ENCODE data around the gene PHACTR3. TPM values are rescaled to one million over a fixed set of nuclear protein-coding genes. Genes with fewer than 3 reads are reported as not detected.
"Not testable (repeated sequence)": the region's sequence is repeated elsewhere in the genome, so short reads cannot be mapped to it uniquely, and the experiment has no call there.

Gene PHACTR3
- total and polyA plus RNA-seq, 2 donors (not counting 1 experiment from before 2014, with no cell fraction given) = not detected

GRCh38 chr20:59850018-59850641, 245.8 kb downstream of the PHACTR3 start:
- Histone ChIP-seq H3K4me3 (replicated peaks in 1 of 4; ENCODE audit: control extremely low read depth in 1 of 4, insufficient read depth in 1 of 4, low read depth in 3 of 4, low read length in 4 of 4) (no peak overlapping the region), H3K9me3 (ENCODE audit: control insufficient read depth, insufficient read depth, low read depth, low read length) (no peaks in the 10 kb centered on the region), H3K36me3 (ENCODE audit: control insufficient read depth, insufficient read depth, low read length) (no peaks in the 10 kb centered on the region), H3K4me1 (ENCODE audit: control insufficient read depth, extremely low read depth, insufficient read depth, low read length) (no peaks in the 10 kb centered on the region), H2AFZ (ENCODE audit: low read length) (no peak overlapping the region), H3K4me2 (ENCODE audit: extremely low read depth, insufficient read depth, low read length) (no peak overlapping the region), H3K27me3 (ENCODE audit: control insufficient read depth, insufficient read depth, low read length) (no peaks in the 10 kb centered on the region), H3K27ac (ENCODE audit: insufficient read depth, low read length) (no peak overlapping the region), H4K20me1 (ENCODE audit: control insufficient read depth, extremely low read depth, insufficient read depth, low read length) (no peaks in the 10 kb centered on the region), H3K9ac (ENCODE audit: insufficient read depth, low read length) (no peak overlapping the region), H3K79me2 (ENCODE audit: control insufficient read depth, insufficient read depth, low read length) (no peaks in the 10 kb centered on the region)
- DNase-seq (ENCODE audit: low read depth in 2 of 2) = peak; percentile 31 to 57
- no peak for TF ChIP-seq EZH2 (IDR thresholded peaks at IDR 0.05; ENCODE audit: low read length, missing control alignments)
- TF ChIP-seq, protein P1, sequence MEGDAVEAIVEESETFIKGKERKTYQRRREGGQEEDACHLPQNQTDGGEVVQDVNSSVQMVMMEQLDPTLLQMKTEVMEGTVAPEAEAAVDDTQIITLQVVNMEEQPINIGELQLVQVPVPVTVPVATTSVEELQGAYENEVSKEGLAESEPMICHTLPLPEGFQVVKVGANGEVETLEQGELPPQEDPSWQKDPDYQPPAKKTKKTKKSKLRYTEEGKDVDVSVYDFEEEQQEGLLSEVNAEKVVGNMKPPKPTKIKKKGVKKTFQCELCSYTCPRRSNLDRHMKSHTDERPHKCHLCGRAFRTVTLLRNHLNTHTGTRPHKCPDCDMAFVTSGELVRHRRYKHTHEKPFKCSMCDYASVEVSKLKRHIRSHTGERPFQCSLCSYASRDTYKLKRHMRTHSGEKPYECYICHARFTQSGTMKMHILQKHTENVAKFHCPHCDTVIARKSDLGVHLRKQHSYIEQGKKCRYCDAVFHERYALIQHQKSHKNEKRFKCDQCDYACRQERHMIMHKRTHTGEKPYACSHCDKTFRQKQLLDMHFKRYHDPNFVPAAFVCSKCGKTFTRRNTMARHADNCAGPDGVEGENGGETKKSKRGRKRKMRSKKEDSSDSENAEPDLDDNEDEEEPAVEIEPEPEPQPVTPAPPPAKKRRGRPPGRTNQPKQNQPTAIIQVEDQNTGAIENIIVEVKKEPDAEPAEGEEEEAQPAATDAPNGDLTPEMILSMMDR (conservative IDR thresholded peaks at IDR 0.05 in 1 of 2, IDR thresholded peaks at IDR 0.05 in 1 of 2; ENCODE audit: low read depth in 1 of 2, low read length in 2 of 2) = peak; percentile 49 to 61

DNA sequence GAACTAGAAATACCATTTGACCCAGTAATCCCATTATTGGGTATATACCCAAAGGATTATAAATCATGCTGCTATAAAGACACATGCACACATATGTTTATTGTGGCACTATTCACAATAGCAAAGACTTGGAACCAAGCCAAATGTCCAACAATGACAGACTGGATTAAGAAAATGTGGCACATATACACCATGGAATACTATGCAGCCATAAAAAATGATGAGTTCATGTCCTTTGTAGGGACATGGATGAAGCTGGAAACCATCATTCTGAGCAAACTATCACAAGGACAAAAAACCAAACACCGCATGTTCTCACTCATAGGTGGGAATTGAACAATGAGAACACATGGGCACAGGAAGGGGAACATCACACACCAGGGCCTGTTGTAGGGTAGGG, 252.2 kb downstream of the PHACTR3 start:
- not testable (repeated sequence) for H3K27ac ChIP-seq (ENCODE audit: insufficient read depth, low read length); H3K9ac ChIP-seq (ENCODE audit: insufficient read depth, low read length); H3K79me2 ChIP-seq (ENCODE audit: control insufficient read depth, insufficient read depth, low read length); H3K27me3 ChIP-seq (ENCODE audit: control insufficient read depth, insufficient read depth, low read length); H3K4me3 ChIP-seq (replicated peaks in 1 of 4; ENCODE audit: control extremely low read depth in 1 of 4, insufficient read depth in 1 of 4, low read depth in 3 of 4, low read length in 4 of 4); H4K20me1 ChIP-seq (ENCODE audit: control insufficient read depth, extremely low read depth, insufficient read depth, low read length); DNase-seq (ENCODE audit: low read depth in 2 of 2); H2AFZ ChIP-seq (ENCODE audit: low read length); H3K9me3 ChIP-seq (ENCODE audit: control insufficient read depth, insufficient read depth, low read depth, low read length); H3K36me3 ChIP-seq (ENCODE audit: control insufficient read depth, insufficient read depth, low read length); H3K4me1 ChIP-seq (ENCODE audit: control insufficient read depth, extremely low read depth, insufficient read depth, low read length); H3K4me2 ChIP-seq (ENCODE audit: extremely low read depth, insufficient read depth, low read length)

- DNase-seq (ENCODE audit: low read depth in 2 of 2); H3K27ac ChIP-seq (ENCODE audit: insufficient read depth, low read length); H3K4me1 ChIP-seq (ENCODE audit: control insufficient read depth, extremely low read depth, insufficient read depth, low read length): not testable (repeated sequence)
These were observed 252.6 kb downstream of the PHACTR3 start for GRCh38 chr20:59856941-59857340.

DNA sequence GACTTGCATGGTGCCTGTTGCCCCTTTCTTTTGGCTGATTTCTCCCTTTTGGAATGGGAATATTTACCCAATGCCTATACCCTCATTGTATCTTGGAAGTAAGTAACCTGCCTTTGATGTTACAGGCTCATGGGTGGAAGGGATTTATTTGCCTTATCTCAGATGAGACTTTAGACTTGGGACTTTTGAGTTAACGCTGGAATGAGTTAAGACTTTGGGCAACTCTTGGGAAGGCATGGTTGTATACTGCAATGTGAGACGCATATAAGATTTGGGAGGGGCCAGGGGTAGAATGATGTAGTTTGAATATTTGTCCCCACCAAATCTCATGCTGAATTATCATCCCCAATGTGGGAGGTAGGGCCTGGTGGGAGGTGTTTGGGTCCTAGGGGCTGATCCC, 253.6 kb downstream of the PHACTR3 start:
- Histone ChIP-seq H3K27me3 (ENCODE audit: control insufficient read depth, insufficient read depth, low read length) (no peaks in the 10 kb centered on the region), H3K9me3 (ENCODE audit: control insufficient read depth, insufficient read depth, low read depth, low read length) (no peaks in the 10 kb centered on the region), H3K4me1 (ENCODE audit: control insufficient read depth, extremely low read depth, insufficient read depth, low read length) (no peaks in the 10 kb centered on the region), H3K36me3 (ENCODE audit: control insufficient read depth, insufficient read depth, low read length) (no peaks in the 10 kb centered on the region), H3K79me2 (ENCODE audit: control insufficient read depth, insufficient read depth, low read length) (no peaks in the 10 kb centered on the region), H4K20me1 (ENCODE audit: control insufficient read depth, extremely low read depth, insufficient read depth, low read length) (no peaks in the 10 kb centered on the region), H2AFZ (ENCODE audit: low read length) (no peak overlapping the region), H3K4me2 (ENCODE audit: extremely low read depth, insufficient read depth, low read length) (no peak overlapping the region), H3K4me3 (replicated peaks in 1 of 4; ENCODE audit: control extremely low read depth in 1 of 4, insufficient read depth in 1 of 4, low read depth in 3 of 4, low read length in 4 of 4) (no peak overlapping the region), H3K9ac (ENCODE audit: insufficient read depth, low read length) (no peak overlapping the region), H3K27ac (ENCODE audit: insufficient read depth, low read length) (no peak overlapping the region)
- DNase-seq (ENCODE audit: low read depth in 2 of 2) = no peak
- TF ChIP-seq EZH2 (IDR thresholded peaks at IDR 0.05; ENCODE audit: low read length, missing control alignments) = no peak
- TF ChIP-seq, protein P1 (conservative IDR thresholded peaks at IDR 0.05 in 1 of 2, IDR thresholded peaks at IDR 0.05 in 1 of 2; ENCODE audit: low read depth in 1 of 2, low read length in 2 of 2) = no peak

More at GRCh38 chr20:59856941-59857340, 252.6 kb downstream of the PHACTR3 start:
- not testable (repeated sequence) for H3K4me3 ChIP-seq (replicated peaks in 1 of 4; ENCODE audit: control extremely low read depth in 1 of 4, insufficient read depth in 1 of 4, low read depth in 3 of 4, low read length in 4 of 4); H3K36me3 ChIP-seq (ENCODE audit: control insufficient read depth, insufficient read depth, low read length); H3K79me2 ChIP-seq (ENCODE audit: control insufficient read depth, insufficient read depth, low read length); H3K4me2 ChIP-seq (ENCODE audit: extremely low read depth, insufficient read depth, low read length); H4K20me1 ChIP-seq (ENCODE audit: control insufficient read depth, extremely low read depth, insufficient read depth, low read length); H3K9me3 ChIP-seq (ENCODE audit: control insufficient read depth, insufficient read depth, low read depth, low read length); H3K27me3 ChIP-seq (ENCODE audit: control insufficient read depth, insufficient read depth, low read length); H3K9ac ChIP-seq (ENCODE audit: insufficient read depth, low read length); H2AFZ ChIP-seq (ENCODE audit: low read length)
